Measurements from ENCODE around the gene CXCL8.

Gene CXCL8

GRCh38 chr4:73730292-73730691, 10.1 kb upstream of the CXCL8 start:
- in situ Hi-C loops (cut with HindIII; ENCODE audit: low pct_ligation_motif_present, low sequenced_read_pairs): no loop called here
- no peak for DNase-seq
- Histone ChIP-seq H3K36me3 (replicated peaks) (no peaks in the 10 kb centered on the region), H3K27ac (no peak overlapping the region), H3K4me3 (ENCODE audit: low read depth, low read length) (no peak overlapping the region), H3K27me3 (replicated peaks) (no peaks in the 10 kb centered on the region)
- TF ChIP-seq CTCF (IDR thresholded peaks at IDR 0.05; ENCODE audit: low read depth, low read length, missing control alignments): no peak

GRCh38 chr4:73730867-73731266, 9.5 kb upstream of the CXCL8 start:
- Histone ChIP-seq H3K4me3 (ENCODE audit: low read depth, low read length) (no peak overlapping the region), H3K36me3 (replicated peaks) (no peaks in the 10 kb centered on the region), H3K27ac (no peak overlapping the region), H3K27me3 (replicated peaks) (no peaks in the 10 kb centered on the region)
- in situ Hi-C loops (cut with HindIII; ENCODE audit: low pct_ligation_motif_present, low sequenced_read_pairs): no loop called here
- DNase-seq: no peak
- no peak for TF ChIP-seq CTCF (IDR thresholded peaks at IDR 0.05; ENCODE audit: low read depth, low read length, missing control alignments)

GRCh38 chr4:73731968-73732610, 8.3 kb upstream of the CXCL8 start:
- no peak for DNase-seq
- Histone ChIP-seq H3K36me3 (replicated peaks) (no peaks in the 10 kb centered on the region), H3K4me3 (ENCODE audit: low read depth, low read length) (no peak overlapping the region), H3K27ac (no peak overlapping the region), H3K27me3 (replicated peaks) (no peaks in the 10 kb centered on the region)
- TF ChIP-seq CTCF (IDR thresholded peaks at IDR 0.05; ENCODE audit: low read depth, low read length, missing control alignments): no peak
- in situ Hi-C loops (cut with HindIII; ENCODE audit: low pct_ligation_motif_present, low sequenced_read_pairs): no loop called here

GRCh38 chr4:73732759-73733431, 7.5 kb upstream of the CXCL8 start:
- in situ Hi-C loops (cut with HindIII; ENCODE audit: low pct_ligation_motif_present, low sequenced_read_pairs): no loop called here
- H3K27me3 ChIP-seq (replicated peaks): no peaks in the 10 kb centered on the region
- no peak overlapping the region for H3K27ac ChIP-seq
- DNase-seq: no peak
- H3K4me3 ChIP-seq (ENCODE audit: low read depth, low read length): no peak overlapping the region
- TF ChIP-seq CTCF (IDR thresholded peaks at IDR 0.05; ENCODE audit: low read depth, low read length, missing control alignments): no peak
- no peaks in the 10 kb centered on the region for H3K36me3 ChIP-seq (replicated peaks)

GRCh38 chr4:73734530-73735001, 5.8 kb upstream of the CXCL8 start:
- Histone ChIP-seq H3K27ac (peak overlapping the region; percentile 4), H3K36me3 (replicated peaks) (no peaks in the 10 kb centered on the region), H3K27me3 (replicated peaks) (no peaks in the 10 kb centered on the region), H3K4me3 (ENCODE audit: low read depth, low read length) (no peak overlapping the region)
- in situ Hi-C loops (cut with HindIII; ENCODE audit: low pct_ligation_motif_present, low sequenced_read_pairs): no loop called here
- no peak for TF ChIP-seq CTCF (IDR thresholded peaks at IDR 0.05; ENCODE audit: low read depth, low read length, missing control alignments)
- no peak for DNase-seq

Data from brain microvascular endothelial cell (primary cell).